GM12878 (cell line): Measurements from ENCODE around the gene PRB3. TPM values are rescaled to one million over a fixed set of nuclear protein-coding genes. Genes with fewer than 3 reads are reported as not detected.

Source experiments
- ATAC-seq: fragments of 200-7000 bp; cut with Tn5 transposase; 3 replicates; pipeline ENCODE4 v1.9.1; 2020; ENCODE audit warnings: mild to moderate bottlenecking, moderate library complexity
- BruUV-seq: library from RNA; stranded (reverse); fragments of 400-500 nt; replicated peaks from 2 replicates; lab custom pipeline; 2021; lab: Mats Ljungman, UMichigan
- CTCF ChIA-PET: fragments of 300-600 bp; sonication (Branson Sonifier 250); formaldehyde crosslinking; extraction: SDS; loops from one replicate; lab custom pipeline; 2021; ENCODE audit warnings: inconsistent platforms; lab: Yijun Ruan, JAX
- POLR2A ChIA-PET: fragments of 350-600 bp; formaldehyde crosslinking; extraction: SDS; loops from one replicate; lab custom pipeline; 2021; ENCODE audit warnings: inconsistent platforms; lab: Charles Lee
- RAD21 ChIA-PET: fragments of 300-600 bp; sonication (Branson Sonifier 250); formaldehyde crosslinking; loops from one replicate; lab custom pipeline; 2023; ENCODE audit warnings: antibody characterized with exemption; ENCODE audit not compliant: unreplicated experiment; lab: Charles Lee
- SMC1A ChIA-PET: fragments of 300-600 bp; sonication (Branson Sonifier 250); formaldehyde crosslinking; loops from one replicate; lab custom pipeline; 2023; ENCODE audit not compliant: unreplicated experiment, uncharacterized antibody; lab: Charles Lee
- DNase-seq: peaks from one replicate; pipeline ENCODE4 v3.0.0-alpha.2; 2011; ENCODE audit warnings: low read depth, low spot score
- FAIRE-seq: peaks from 3 replicates; lab custom pipeline; 2011; peaks lifted over from hg19 to GRCh38; lab: Jason Lieb, UNC
- H2AFZ ChIP-seq: 2 replicates; pipeline ENCODE4 v1.6.0; 2011; ENCODE audit warnings: low read depth, low read length, control low read depth; ENCODE audit not compliant: control insufficient read depth
- H3K27ac ChIP-seq: 2 replicates; pipeline ENCODE4 v1.5.1; 2011; ENCODE audit warnings: control low read depth; ENCODE audit not compliant: control insufficient read depth, insufficient read depth
- H3K27me3 ChIP-seq, 2 experiments: replicated peaks in 1 of 2; 2 replicates each; pipeline versions ENCODE4 v1.6.0 to v1.6.1; 2011; ENCODE audit warnings: low read length in 1 of 2; ENCODE audit not compliant: control insufficient read depth in 2 of 2, insufficient read depth in 2 of 2
- H3K36me3 ChIP-seq, 2 experiments: 2 replicates each; pipeline ENCODE4 v1.5.1; 2011; ENCODE audit warnings: low read length in 1 of 2; ENCODE audit not compliant: control insufficient read depth in 2 of 2, insufficient read depth in 2 of 2
- H3K4me1 ChIP-seq: 2 replicates; pipeline ENCODE4 v1.6.1; 2011; ENCODE audit warnings: mild to moderate bottlenecking, low read length, moderate library complexity, mixed read lengths; ENCODE audit not compliant: control insufficient read depth, insufficient read depth
- H3K4me2 ChIP-seq: 2 replicates; pipeline ENCODE4 v1.6.0; 2011; ENCODE audit warnings: control low read depth; ENCODE audit not compliant: control insufficient read depth, insufficient read depth
- H3K4me3 ChIP-seq: fragments of 200-600 bp; sonication (generic); 2 replicates; pipeline ENCODE4 v1.5.1; 2016
- H3K79me2 ChIP-seq: 2 replicates; pipeline ENCODE4 v1.6.0; 2011; ENCODE audit warnings: low read length; ENCODE audit not compliant: control insufficient read depth, insufficient read depth
- H3K9ac ChIP-seq: 2 replicates; pipeline ENCODE4 v1.8.0; 2011; ENCODE audit warnings: low read length, control low read depth, mixed read lengths; ENCODE audit not compliant: control insufficient read depth, insufficient read depth
- H3K9me3 ChIP-seq: replicated peaks from 3 replicates; pipeline ENCODE4 v1.5.1; 2011; ENCODE audit warnings: mild to moderate bottlenecking, low read length; ENCODE audit not compliant: control insufficient read depth, insufficient read depth
- H4K20me1 ChIP-seq: 2 replicates; pipeline ENCODE4 v1.6.0; 2011; ENCODE audit not compliant: control insufficient read depth, insufficient read depth
- CREB1 ChIP-seq: IDR thresholded peaks from 2 replicates; pipeline ENCODE4 v1.6.1; 2012; ENCODE audit warnings: low read depth, mild to moderate bottlenecking, inconsistent platforms
- CTCF ChIP-seq, 3 experiments: IDR thresholded peaks in 2 of 3; conservative IDR thresholded peaks in 1 of 3; 2 replicates each; pipeline ENCODE4 v1.5.1; 2011; ENCODE audit warnings: low read depth in 3 of 3, low read length in 3 of 3, mild to moderate bottlenecking in 3 of 3, control low read depth in 2 of 3, moderate library complexity in 2 of 3, inconsistent platforms in 1 of 3, mixed read lengths in 1 of 3; ENCODE audit not compliant: control insufficient read depth in 2 of 3, insufficient read depth in 1 of 3; ENCODE audit errors: extremely low read depth in 1 of 3
- EGR1 ChIP-seq, 2 experiments: IDR thresholded peaks; 1 replicate in 1 of 2; 2 replicates in 1 of 2; pipeline ENCODE4 v1.6.1; 2011 to 2012; ENCODE audit warnings: low read depth in 2 of 2, low read length in 2 of 2, borderline replicate concordance in 1 of 2, mild to moderate bottlenecking in 1 of 2, moderate library complexity in 1 of 2
- IRF4 ChIP-seq: IDR thresholded peaks from 2 replicates; pipeline ENCODE4 v1.6.1; 2011; ENCODE audit warnings: low read depth, low read length
- RAD21 ChIP-seq: IDR thresholded peaks from 2 replicates; pipeline ENCODE4 v1.6.1; 2011; ENCODE audit warnings: mild to moderate bottlenecking, low read depth, low read length, moderate library complexity; ENCODE audit not compliant: insufficient read depth
- RUNX3 ChIP-seq: IDR thresholded peaks from 2 replicates; pipeline ENCODE4 v1.6.1; 2012; ENCODE audit warnings: low read length, inconsistent platforms
- SMC3 ChIP-seq: IDR thresholded peaks from 2 replicates; pipeline ENCODE4 v1.6.1; 2011; ENCODE audit warnings: low read length, improper control_type of control experiment, borderline replicate concordance
- SUZ12 ChIP-seq: fragments of 200-600 bp; sonication (generic); IDR thresholded peaks from one replicate; pipeline ENCODE4 v1.6.1; 2018; ENCODE audit warnings: antibody characterized with exemption, mild to moderate bottlenecking; ENCODE audit not compliant: unreplicated experiment
- WGBS: methylation state at CpG from one replicate; pipeline ENCODE4 v1.1.6; 2016; ENCODE audit warnings: low lambda C conversion rate; ENCODE audit not compliant: insufficient replicate concordance, insufficient coverage; ENCODE audit errors: missing lambda C conversion rate; 5-methylcytosine and 5-hydroxymethylcytosine counted together
- in situ Hi-C: fragments of 300-500 bp; cut with MboI; formaldehyde crosslinking; loops from 9 replicates; pipeline ENCODE4 v1.14.3; 2018; ENCODE audit warnings: mixed read lengths
- intact Hi-C: fragments of 100-400 bp; cut with micrococcal nuclease; formaldehyde crosslinking; loops from one replicate; pipeline ENCODE4 v1.14.2; 2022; ENCODE audit not compliant: unreplicated experiment
- polyA plus RNA-seq, 11 experiments: library from polyadenylated mRNA; depleted of rRNA in 4 of 11; unstranded in 6 of 11; stranded (reverse) in 5 of 11; fragments of >200 nt; fragmentation: Nextera tagmentation in 4 of 11; fragmentation: Illumina TruSeq in 1 of 11; extraction: Ambion mirVana in 4 of 11; extraction: Trizol in 1 of 11; gene quantifications; 1 replicate in 1 of 11; 2 replicates in 10 of 11; pipeline versions ENCODE4 v1.2.1 to v1.2.3, GENCODE V29; 2011 to 2016; ENCODE audit warnings: inconsistent platforms in 2 of 11, missing spikeins in 2 of 11, low read depth in 1 of 11
- total RNA-seq, 4 experiments: library from RNA; depleted of rRNA in 3 of 4; stranded (reverse); fragments of >200 nt in 3 of 4; fragmentation: Illumina TruSeq in 1 of 4; extraction: Trizol in 1 of 4; gene quantifications; 2 replicates each; pipeline versions ENCODE4 v1.2.1 to v1.2.3, GENCODE V29; 2013 to 2021

PRB3 gene
- total and polyA plus RNA-seq, 10 of the 15 experiments (the other 5 are each of a cell fraction or from before 2014, with no cell fraction given) = not detected

GRCh38 chr12:11228296-11228879 is 41.1 kb downstream of the PRB3 start:
- peak; percentile 98 for ATAC-seq
- H3K9ac ChIP-seq = no peak overlapping the region
- 49% methylated on average over 5 of the region's 5 CpGs for whole genome bisulfite sequencing
- SMC1A ChIA-PET = interaction anchor here (1.0 to 6.6 kb wide), 6 partner anchors 11 to 1098 kb away, joined by 3 to 42 read pairs (median 4); no protein-coding TSS in a partner anchor
- TF ChIP-seq RAD21 (peak; percentile 78), IRF4 (0 out of 2 replicates have a peak, but pooled peaks have one; percentile 21), CTCF (IDR thresholded peaks at IDR 0.05 in 2 of 3, conservative IDR thresholded peaks at IDR 0.05 in 1 of 3; ENCODE audit: control insufficient read depth in 2 of 3, extremely low read depth in 1 of 3, insufficient read depth in 1 of 3, low read depth in 3 of 3, low read length in 3 of 3) (peak; percentile 76 to 80 (median 79)), EGR1 (IDR thresholded peaks at IDR 0.05; ENCODE audit: borderline replicate concordance in 1 of 2, low read depth in 2 of 2, low read length in 2 of 2) (no peak), SMC3 (peak; percentile 72; the same call in 1 of the 2 replicates), RUNX3 (peak; percentile 57), CREB1 (no peak), SUZ12 (no peak)
- no peaks in the 10 kb centered on the region for H3K4me1 ChIP-seq
- peak; percentile 85 for FAIRE-seq
- CTCF ChIA-PET = interaction anchor here (0.6 to 8.2 kb wide), 12 partner anchors 11 to 1100 kb away, joined by 3 to 133 read pairs (median 4); partner anchors contain the start of gene SMIM10L1
- no peaks in the 10 kb centered on the region for H3K79me2 ChIP-seq
- no peak overlapping the region for H3K4me3 ChIP-seq
- RAD21 ChIA-PET = interaction anchor here (1.0 to 4.9 kb wide), 3 partner anchors 227 to 457 kb away, joined by 3 to 45 read pairs (median 4); no protein-coding TSS in a partner anchor
- no peaks in the 10 kb centered on the region for H3K36me3 ChIP-seq
- peak; percentile 16 for DNase-seq
- no peak overlapping the region for H2AFZ ChIP-seq
- H4K20me1 ChIP-seq = no peaks in the 10 kb centered on the region
- in situ Hi-C loops (no loop called here), intact Hi-C loops (loop anchor here (1.0 kb wide), 1 partner anchor 258 kb away; no protein-coding TSS in a partner anchor)
- BruUV-seq = no TSS peak
- POLR2A ChIA-PET = no interaction called here
- H3K27ac ChIP-seq = no peak overlapping the region
- H3K4me2 ChIP-seq = no peak overlapping the region
- H3K27me3 ChIP-seq = no peaks in the 10 kb centered on the region
- H3K9me3 ChIP-seq = no peaks in the 10 kb centered on the region
